ENCODE measurements around the gene MATK. TPM values are rescaled to one million over a fixed set of nuclear protein-coding genes. Genes with fewer than 3 reads are reported as not detected.

MATK gene
- total RNA-seq, 2 donors from 2014 or later, result 0.78 TPM; not detected in 1

DNA sequence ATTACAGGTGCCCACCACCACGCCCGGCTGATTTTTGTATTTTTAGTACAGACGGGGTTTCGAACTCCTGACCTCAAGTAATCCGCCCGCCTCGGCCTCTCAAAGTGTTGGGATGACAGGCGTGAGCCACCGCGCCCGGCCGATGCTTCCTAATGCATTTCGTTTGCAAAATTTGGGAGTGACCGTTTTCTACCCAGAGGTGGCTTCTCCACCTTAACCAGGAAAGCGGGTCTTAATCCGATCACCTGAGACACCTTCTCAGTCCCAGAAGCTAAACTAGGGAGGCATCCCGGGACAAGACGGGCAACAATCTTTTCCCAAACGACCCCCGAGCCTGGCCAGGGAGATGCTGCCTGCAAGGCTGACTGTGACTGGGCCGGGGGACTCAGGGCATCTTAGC is 14.8 kb upstream of the MATK start:
- ATAC-seq (no peak), DNase-seq (no peak)
- Histone ChIP-seq H3K4me1 (peaks cover 9% of the 10 kb centered on the region), H3K4me3 (no peak overlapping the region), H3K27me3 (peaks cover 0 to 17% of the 10 kb centered on the region in 2 donors), H3K27ac (no peak overlapping the region), H3K9me3 (no peaks in the 10 kb centered on the region), H3K36me3 (replicated peaks in 1 of 2; ENCODE audit: insufficient read depth in 1 of 2, low read depth in 2 of 2) (no peaks in the 10 kb centered on the region)
- 28 to 60% methylated on average over 9 to 21 of the region's 21 CpGs for WGBS, 2 donors
- intact Hi-C loops (cut with DNase I), result no loop called here
- no peak for TF ChIP-seq POLR2A (IDR thresholded peaks at IDR 0.05)
- TF ChIP-seq, protein P1, sequence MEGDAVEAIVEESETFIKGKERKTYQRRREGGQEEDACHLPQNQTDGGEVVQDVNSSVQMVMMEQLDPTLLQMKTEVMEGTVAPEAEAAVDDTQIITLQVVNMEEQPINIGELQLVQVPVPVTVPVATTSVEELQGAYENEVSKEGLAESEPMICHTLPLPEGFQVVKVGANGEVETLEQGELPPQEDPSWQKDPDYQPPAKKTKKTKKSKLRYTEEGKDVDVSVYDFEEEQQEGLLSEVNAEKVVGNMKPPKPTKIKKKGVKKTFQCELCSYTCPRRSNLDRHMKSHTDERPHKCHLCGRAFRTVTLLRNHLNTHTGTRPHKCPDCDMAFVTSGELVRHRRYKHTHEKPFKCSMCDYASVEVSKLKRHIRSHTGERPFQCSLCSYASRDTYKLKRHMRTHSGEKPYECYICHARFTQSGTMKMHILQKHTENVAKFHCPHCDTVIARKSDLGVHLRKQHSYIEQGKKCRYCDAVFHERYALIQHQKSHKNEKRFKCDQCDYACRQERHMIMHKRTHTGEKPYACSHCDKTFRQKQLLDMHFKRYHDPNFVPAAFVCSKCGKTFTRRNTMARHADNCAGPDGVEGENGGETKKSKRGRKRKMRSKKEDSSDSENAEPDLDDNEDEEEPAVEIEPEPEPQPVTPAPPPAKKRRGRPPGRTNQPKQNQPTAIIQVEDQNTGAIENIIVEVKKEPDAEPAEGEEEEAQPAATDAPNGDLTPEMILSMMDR (IDR thresholded peaks at IDR 0.05), result no peak

DNA sequence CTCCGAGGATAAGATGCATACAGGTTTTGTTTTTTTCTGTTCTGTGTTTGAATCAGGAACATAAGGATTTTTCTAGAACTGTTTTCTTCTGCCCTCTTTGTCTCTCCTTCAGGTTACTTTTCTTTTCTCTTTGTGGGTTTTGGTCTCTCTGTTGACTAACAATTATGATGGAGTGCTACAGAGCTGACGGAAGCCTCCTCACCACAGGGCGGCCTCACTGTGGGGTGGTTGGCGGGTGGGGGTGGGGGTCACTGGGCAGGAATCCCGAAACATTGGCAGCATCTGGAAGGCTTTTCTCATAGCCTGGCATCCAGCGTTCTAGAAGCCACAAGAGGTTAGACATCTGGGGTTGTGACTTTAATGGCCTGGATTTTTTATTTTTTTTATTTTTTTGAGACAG is 12.0 kb upstream of the MATK start:
- peaks cover 9% of the 10 kb centered on the region for H3K4me1 ChIP-seq
- no peak for TF ChIP-seq POLR2A (IDR thresholded peaks at IDR 0.05)
- TF ChIP-seq, protein P1 (IDR thresholded peaks at IDR 0.05), result no peak
- no peaks in the 10 kb centered on the region for H3K9me3 ChIP-seq
- no peak for ATAC-seq
- WGBS, 2 donors, result 57 to 60% methylated on average over 6 of the region's 6 CpGs
- H3K27me3 ChIP-seq, result peaks cover 0 to 14% of the 10 kb centered on the region in 2 donors
- H3K4me3 ChIP-seq, result no peak overlapping the region
- H3K27ac ChIP-seq, result no peak overlapping the region
- no peaks in the 10 kb centered on the region for H3K36me3 ChIP-seq (replicated peaks in 1 of 2; ENCODE audit: insufficient read depth in 1 of 2, low read depth in 2 of 2)
- DNase-seq, result no peak
- intact Hi-C loops (cut with DNase I), result no loop called here

DNA sequence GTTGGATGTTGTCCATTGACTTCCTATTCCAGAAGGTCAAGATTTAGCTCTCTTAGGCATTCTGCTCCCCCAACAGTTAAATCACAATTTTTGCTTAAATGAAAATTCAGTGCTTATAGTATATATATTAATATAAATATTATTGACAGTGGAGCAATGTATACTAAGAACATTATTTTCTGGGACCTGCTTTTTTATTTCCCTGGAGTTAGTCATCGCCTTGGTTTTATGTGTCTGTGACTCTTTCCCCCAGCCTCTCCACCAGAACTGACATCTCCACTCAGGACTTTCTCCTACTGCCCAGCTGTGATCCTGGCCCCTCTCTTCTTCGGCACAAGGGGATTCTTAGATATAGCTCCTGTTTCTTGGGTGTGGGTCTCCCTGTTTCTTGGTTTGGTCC is 10.2 kb upstream of the MATK start:
- Histone ChIP-seq H3K27me3 (peaks cover 0 to 3% of the 10 kb centered on the region in 2 donors), H3K36me3 (replicated peaks in 1 of 2; ENCODE audit: insufficient read depth in 1 of 2, low read depth in 2 of 2) (no peaks in the 10 kb centered on the region), H3K9me3 (no peaks in the 10 kb centered on the region), H3K27ac (no peak overlapping the region), H3K4me3 (no peak overlapping the region), H3K4me1 (peaks cover 4% of the 10 kb centered on the region)
- intact Hi-C loops (cut with DNase I), result no loop called here
- DNase-seq (no peak), ATAC-seq (no peak)
- no peak for TF ChIP-seq POLR2A (IDR thresholded peaks at IDR 0.05)
- TF ChIP-seq, protein P1 (IDR thresholded peaks at IDR 0.05), result no peak
- 77 to 80% methylated on average over 2 of the region's 2 CpGs for WGBS, 2 donors

DNA sequence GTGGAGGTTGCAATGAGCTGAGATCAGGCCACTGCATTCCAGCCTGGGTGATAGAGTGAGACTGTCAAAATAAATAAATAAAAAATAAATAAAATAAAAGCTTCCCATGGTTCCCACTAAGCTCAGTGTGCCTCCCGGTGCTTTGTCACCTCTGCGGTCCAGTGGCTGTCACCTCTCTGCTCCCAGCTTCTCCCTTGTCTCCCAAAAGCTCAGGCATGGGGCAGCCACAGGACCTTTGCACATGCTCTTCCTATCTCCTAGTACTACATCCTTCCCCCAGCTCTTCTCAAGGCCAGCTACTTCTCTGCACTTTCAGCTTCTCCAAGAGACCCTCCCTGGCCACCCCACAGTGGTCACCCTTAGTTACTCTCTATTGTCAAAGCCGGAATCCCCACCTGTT is 7.6 kb upstream of the MATK start:
- no peak for TF ChIP-seq POLR2A (IDR thresholded peaks at IDR 0.05)
- TF ChIP-seq, protein P1 (IDR thresholded peaks at IDR 0.05), result no peak
- H3K9me3 ChIP-seq, result no peaks in the 10 kb centered on the region
- 91 to 98% methylated on average over 3 of the region's 3 CpGs for WGBS, 2 donors
- H3K27me3 ChIP-seq, result no peaks in the 10 kb centered on the region
- H3K4me1 ChIP-seq, result no peaks in the 10 kb centered on the region
- ATAC-seq (no peak), DNase-seq (no peak)
- no peak overlapping the region for H3K27ac ChIP-seq
- intact Hi-C loops (cut with DNase I), result no loop called here
- H3K4me3 ChIP-seq, result no peak overlapping the region
- H3K36me3 ChIP-seq (replicated peaks in 1 of 2; ENCODE audit: insufficient read depth in 1 of 2, low read depth in 2 of 2), result no peaks in the 10 kb centered on the region

DNA sequence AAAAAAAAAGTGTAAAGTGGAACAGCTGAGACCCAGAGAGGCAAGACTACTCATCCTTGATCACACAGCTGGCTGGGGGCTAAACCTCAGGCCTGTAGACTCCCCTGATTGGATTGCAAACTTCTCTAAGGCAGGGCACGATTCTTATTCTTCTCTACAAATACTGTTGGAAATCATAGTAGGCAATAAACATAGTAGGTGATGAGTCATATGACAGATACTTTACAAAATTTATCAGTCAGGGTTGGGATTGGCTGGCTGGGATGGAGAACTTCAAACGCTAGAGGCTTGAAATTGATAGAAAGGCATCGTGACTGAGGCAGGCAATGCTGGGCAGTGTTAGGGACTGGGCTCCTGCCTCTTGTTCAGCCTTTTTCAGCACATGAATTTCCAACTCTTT is 5.9 kb upstream of the MATK start:
- H3K36me3 ChIP-seq (replicated peaks in 1 of 2; ENCODE audit: insufficient read depth in 1 of 2, low read depth in 2 of 2), result no peaks in the 10 kb centered on the region
- no peak overlapping the region for H3K4me3 ChIP-seq
- no peaks in the 10 kb centered on the region for H3K27me3 ChIP-seq
- no peaks in the 10 kb centered on the region for H3K9me3 ChIP-seq
- ATAC-seq (no peak), DNase-seq (no peak)
- no peak for TF ChIP-seq POLR2A (IDR thresholded peaks at IDR 0.05)
- TF ChIP-seq, protein P1 (IDR thresholded peaks at IDR 0.05), result no peak
- H3K27ac ChIP-seq, result no peak overlapping the region
- intact Hi-C loops (cut with DNase I), result no loop called here
- 63 to 68% methylated on average over 3 of the region's 3 CpGs for WGBS, 2 donors
- no peaks in the 10 kb centered on the region for H3K4me1 ChIP-seq

Data from body of pancreas (tissue), 4 donors.